Inflammatory macrophage (primary cell): ENCODE data around the gene FARP1.
"Not testable (repeated sequence)": the region's sequence is repeated elsewhere in the genome, so short reads cannot be mapped to it uniquely, and the experiment has no call there.

ENCODE experiments used
- DNase-seq, 2 donors: peaks; one replicate each; pipeline ENCODE4 v3.0.0-alpha.2; 2020 to 2022

The FARP1 gene

GRCh38 chr13:98264877-98265276 lies 122.0 kb downstream of the FARP1 start:
- no peak for DNase-seq

GRCh38 chr13:98265692-98266551 lies 123.0 kb downstream of the FARP1 start:
- no peak for DNase-seq

GRCh38 chr13:98267080-98267912 lies 124.4 kb downstream of the FARP1 start:
- DNase-seq = no peak

GRCh38 chr13:98269386-98269785 lies 126.5 kb downstream of the FARP1 start:
- DNase-seq = no peak

GRCh38 chr13:98270819-98271218 lies 127.9 kb downstream of the FARP1 start:
- no peak for DNase-seq

GRCh38 chr13:98271646-98272045 lies 128.8 kb downstream of the FARP1 start:
- DNase-seq = not testable (repeated sequence)

GRCh38 chr13:98272549-98272948 lies 129.7 kb downstream of the FARP1 start:
- DNase-seq = no peak

GRCh38 chr13:98273067-98273823 lies 130.4 kb downstream of the FARP1 start:
- DNase-seq = no peak

GRCh38 chr13:98273824-98274742 lies 131.2 kb downstream of the FARP1 start:
- DNase-seq = no peak

GRCh38 chr13:98274921-98275487 lies 132.1 kb downstream of the FARP1 start:
- DNase-seq = no peak

GRCh38 chr13:98275681-98276171 lies 132.8 kb downstream of the FARP1 start:
- DNase-seq = no peak

GRCh38 chr13:98276486-98276885 lies 133.6 kb downstream of the FARP1 start:
- DNase-seq = no peak

- DNase-seq = no peak
These were observed 135.3 kb downstream of the FARP1 start for GRCh38 chr13:98278068-98278724.

GRCh38 chr13:98279473-98280175 lies 136.7 kb downstream of the FARP1 start:
- DNase-seq = peak; percentile 3 to 5

- DNase-seq = no peak
These were observed 137.2 kb downstream of the FARP1 start for GRCh38 chr13:98280176-98280510.

- DNase-seq = no peak
These were observed 141.8 kb downstream of the FARP1 start for GRCh38 chr13:98284679-98285078.

GRCh38 chr13:98285317-98285716 lies 142.4 kb downstream of the FARP1 start:
- DNase-seq = no peak

- no peak for DNase-seq
These were observed 143.1 kb downstream of the FARP1 start for GRCh38 chr13:98285852-98286594.

GRCh38 chr13:98286799-98287198 lies 143.9 kb downstream of the FARP1 start:
- no peak for DNase-seq
